Heart left ventricle (tissue), 13 donors: ENCODE data around the gene KCNK7.

ENCODE experiments used
- CTCF ChIP-seq, 12 donors: fragments of 200-600 bp; sonication (generic) in 4 of 12; IDR thresholded peaks; one replicate each; pipeline versions ENCODE4 v1.5.0 to v1.8.0; 2018 to 2022; ENCODE audit warnings: antibody characterized with exemption in 12 of 12, mild to moderate bottlenecking in 5 of 12
- POLR2A ChIP-seq, 2 donors: fragments of 450-650 bp; IDR thresholded peaks; one replicate each; pipeline ENCODE4 v1.6.1; 2017; ENCODE audit warnings: antibody characterized with exemption in 2 of 2, mild to moderate bottlenecking in 2 of 2, moderate library complexity in 2 of 2
- donor health status: ischemic (EF 13 %, LVEDD 7.1; RV severe dilation, severe dysfunction).
- donor health status: DM: no; HTN: yes; CAD: no.
- donor health status: DM: no; HTN: no; CAD: no.
- donor health status: ischemic (EF 25% LVEDD 6.9; RV normal size, moderate dysfunction).
- donor health status: ischemic (EF 25% LVEDD 5.7; RV mildly dilated, moderate dysfunction).
- donor health status: ischemic (EF 35%, LVEDD 5.7; RV mildly dilated, moderate dysfunction).
- donor health status: nonischemic (EF 11% LVEDD 7.7; RV severe dilation, severe dysfunction).
- donor health status: DM: yes; HTN: yes; CAD: no.
- donor health status: PGD.
- donor health status: ischemic (EF 29% LVEDD 5.4; RV normal size, mild dysfunction).
- donor health status: nonischemic (EF 23%, LVEDD 6.1; RV moderate dilation, normal function).

GRCh38 chr11:65562020-65562419, 33.6 kb downstream of the KCNK7 start:
- TF ChIP-seq CTCF (IDR thresholded peaks at IDR 0.05) (no peak), POLR2A (IDR thresholded peaks at IDR 0.05) (no peak)
